H9 (cell line): ENCODE results near the gene SPRTN. TPM values are rescaled to one million over a fixed set of nuclear protein-coding genes. Genes with fewer than 3 reads are reported as not detected.

Experiments
- DNase-seq: peaks from one replicate; pipeline ENCODE4 v3.0.0-alpha.2; 2017
- H2AFZ ChIP-seq: one replicate; pipeline ENCODE4 v1.6.1; 2013; ENCODE audit warnings: mild to moderate bottlenecking, low read length, control low read depth, moderate library complexity
- H2AK5ac ChIP-seq: 2 replicates; pipeline ENCODE4 v1.6.1; 2013; ENCODE audit warnings: low read length, control low read depth, mixed read lengths; ENCODE audit not compliant: insufficient read length
- H2BK120ac ChIP-seq: one replicate; pipeline ENCODE4 v1.6.1; 2013; ENCODE audit warnings: low read depth, mild to moderate bottlenecking, low read length, control low read depth, inconsistent platforms; ENCODE audit not compliant: poor library complexity, severe bottlenecking
- H2BK12ac ChIP-seq: 2 replicates; pipeline ENCODE4 v1.6.1; 2013; ENCODE audit warnings: low read length, control low read depth, mixed read lengths, low read depth; ENCODE audit not compliant: insufficient read length
- H2BK15ac ChIP-seq: 2 replicates; pipeline ENCODE4 v1.6.1; 2013; ENCODE audit warnings: low read depth, low read length, control low read depth
- H2BK20ac ChIP-seq: one replicate; pipeline ENCODE4 v1.6.1; 2013; ENCODE audit warnings: low read depth, mild to moderate bottlenecking, low read length, control low read depth, inconsistent platforms; ENCODE audit not compliant: poor library complexity, severe bottlenecking
- H2BK5ac ChIP-seq: 2 replicates; pipeline ENCODE4 v1.6.1; 2013; ENCODE audit warnings: low read length, control low read depth, mixed read lengths; ENCODE audit not compliant: insufficient read length
- H3K14ac ChIP-seq: 2 replicates; pipeline ENCODE4 v1.6.1; 2013; ENCODE audit warnings: low read length, control low read depth; ENCODE audit not compliant: insufficient read depth
- H3K18ac ChIP-seq: 2 replicates; pipeline ENCODE4 v1.6.1; 2013; ENCODE audit warnings: low read depth, mild to moderate bottlenecking, mixed read lengths, low read length, control low read depth; ENCODE audit not compliant: insufficient read length
- H3K23ac ChIP-seq: 2 replicates; pipeline ENCODE4 v1.6.1; 2013; ENCODE audit warnings: low read length, control low read depth, mixed read lengths, low read depth; ENCODE audit not compliant: insufficient read length
- H3K23me2 ChIP-seq: 2 replicates; pipeline ENCODE4 v1.6.1; 2013; ENCODE audit warnings: low read depth, mild to moderate bottlenecking, mixed read lengths, low read length, control low read depth; ENCODE audit not compliant: insufficient read length, poor library complexity, severe bottlenecking
- H3K27ac ChIP-seq: 2 replicates; pipeline ENCODE4 v1.5.1; 2013; ENCODE audit warnings: low read length, control low read depth, mixed read lengths, low read depth; ENCODE audit not compliant: insufficient read length
- H3K27me3 ChIP-seq: 2 replicates; pipeline ENCODE4 v1.6.1; 2013; ENCODE audit warnings: low read length, control low read depth, inconsistent platforms; ENCODE audit not compliant: insufficient read depth
- H3K4ac ChIP-seq: 2 replicates; pipeline ENCODE4 v1.6.1; 2013; ENCODE audit warnings: low read depth, mild to moderate bottlenecking, control low read depth, inconsistent platforms, low read length, moderate library complexity
- H3K4me1 ChIP-seq: 2 replicates; pipeline ENCODE4 v1.6.1; 2013; ENCODE audit warnings: low read length, control low read depth, inconsistent platforms; ENCODE audit not compliant: insufficient read depth
- H3K4me2 ChIP-seq: 2 replicates; pipeline ENCODE4 v1.6.1; 2013; ENCODE audit warnings: low read length, control low read depth, mixed read lengths; ENCODE audit not compliant: insufficient read length, insufficient read depth
- H3K56ac ChIP-seq: 2 replicates; pipeline ENCODE4 v1.6.1; 2013; ENCODE audit warnings: low read depth, mild to moderate bottlenecking, mixed read lengths, low read length, control low read depth; ENCODE audit not compliant: insufficient read length
- H3K79me1 ChIP-seq: 2 replicates; pipeline ENCODE4 v1.6.1; 2013; ENCODE audit warnings: low read depth, mild to moderate bottlenecking, moderate library complexity, low read length, control low read depth, inconsistent platforms; ENCODE audit not compliant: insufficient read depth, poor library complexity, severe bottlenecking
- H3K79me2 ChIP-seq: 2 replicates; pipeline ENCODE4 v1.6.1; 2013; ENCODE audit warnings: low read length, control low read depth, inconsistent platforms; ENCODE audit not compliant: insufficient read depth
- H3K9ac ChIP-seq: 2 replicates; pipeline ENCODE4 v1.6.1; 2013; ENCODE audit warnings: low read length, control low read depth, mixed read lengths; ENCODE audit not compliant: insufficient read length; ENCODE audit errors: extremely low read depth
- H3K9me3 ChIP-seq: one replicate; pipeline ENCODE4 v1.6.1; 2013; ENCODE audit warnings: low read depth, low read length, inconsistent platforms; ENCODE audit not compliant: control insufficient read depth
- H3T11ph ChIP-seq: one replicate; pipeline ENCODE4 v1.6.1; 2013; ENCODE audit warnings: mild to moderate bottlenecking, low read length, control low read depth, inconsistent platforms
- H4K20me1 ChIP-seq: one replicate; pipeline ENCODE4 v1.6.1; 2013; ENCODE audit not compliant: control insufficient read depth, insufficient read length, insufficient read depth
- H4K5ac ChIP-seq: 2 replicates; pipeline ENCODE4 v1.6.1; 2013; ENCODE audit warnings: low read depth, mild to moderate bottlenecking, mixed read lengths, low read length, control low read depth; ENCODE audit not compliant: insufficient read length
- H4K8ac ChIP-seq: replicated peaks from 2 replicates; pipeline ENCODE4 v1.6.1; 2013; ENCODE audit warnings: low read length, control low read depth, mixed read lengths, low read depth; ENCODE audit not compliant: insufficient read length
- H4K91ac ChIP-seq: 2 replicates; pipeline ENCODE4 v1.6.1; 2013; ENCODE audit warnings: low read depth, mild to moderate bottlenecking, moderate library complexity, mixed read lengths, low read length, control low read depth; ENCODE audit not compliant: insufficient read length
- H3K27ac Mint-ChIP-seq, 3 experiments: 2 replicates in 2 of 3; 3 replicates in 1 of 3; pipeline ENCODE4 v1.8.0; 2020 to 2021; ENCODE audit warnings: mixed read lengths in 3 of 3, mild to moderate bottlenecking in 1 of 3, moderate library complexity in 1 of 3
- H3K27me3 Mint-ChIP-seq: 2 replicates; pipeline ENCODE4 v1.8.0; 2021; ENCODE audit warnings: low read depth, mild to moderate bottlenecking, moderate library complexity, mixed read lengths
- H3K36me3 Mint-ChIP-seq, 3 experiments: 2 replicates in 2 of 3; 3 replicates in 1 of 3; pipeline ENCODE4 v1.8.0; 2020 to 2021; ENCODE audit warnings: low read depth in 3 of 3, mixed read lengths in 3 of 3; ENCODE audit not compliant: insufficient read depth in 1 of 3
- H3K4me1 Mint-ChIP-seq, 2 experiments: 2 replicates each; pipeline ENCODE4 v1.8.0; 2020; ENCODE audit warnings: mixed read lengths in 2 of 2
- H3K4me3 Mint-ChIP-seq, 2 experiments: 2 replicates in 1 of 2; 3 replicates in 1 of 2; pipeline ENCODE4 v1.8.0; 2020 to 2021; ENCODE audit warnings: mild to moderate bottlenecking in 2 of 2, mixed read lengths in 2 of 2, moderate library complexity in 1 of 2
- H3K9me3 Mint-ChIP-seq, 2 experiments: 2 replicates in 1 of 2; 3 replicates in 1 of 2; pipeline ENCODE4 v1.8.0; 2020; ENCODE audit warnings: mild to moderate bottlenecking in 2 of 2, mixed read lengths in 2 of 2, moderate library complexity in 1 of 2
- CTCF ChIP-seq: fragments of 200-600 bp; sonication (generic); conservative IDR thresholded peaks from 3 replicates; pipeline ENCODE4 v1.8.0; 2021; ENCODE audit warnings: antibody characterized with exemption, mild to moderate bottlenecking
- WGBS: extraction: QIAGEN DNeasy Blood & Tissue Kit; methylation state at CpG from one replicate; pipeline ENCODE4 v1.1.7; 2013; ENCODE audit warnings: missing lambda C conversion rate, low lambda C conversion rate, mixed read lengths; ENCODE audit not compliant: insufficient read length; ENCODE audit errors: extremely low coverage; 5-methylcytosine and 5-hydroxymethylcytosine counted together
- total RNA-seq: library from RNA; stranded (reverse); gene quantifications from 2 replicates; pipeline ENCODE4 v1.2.1, GENCODE V29; 2021

The SPRTN gene
- total RNA-seq, 1 experiment from 2014 or later: 14.8 TPM

DNA sequence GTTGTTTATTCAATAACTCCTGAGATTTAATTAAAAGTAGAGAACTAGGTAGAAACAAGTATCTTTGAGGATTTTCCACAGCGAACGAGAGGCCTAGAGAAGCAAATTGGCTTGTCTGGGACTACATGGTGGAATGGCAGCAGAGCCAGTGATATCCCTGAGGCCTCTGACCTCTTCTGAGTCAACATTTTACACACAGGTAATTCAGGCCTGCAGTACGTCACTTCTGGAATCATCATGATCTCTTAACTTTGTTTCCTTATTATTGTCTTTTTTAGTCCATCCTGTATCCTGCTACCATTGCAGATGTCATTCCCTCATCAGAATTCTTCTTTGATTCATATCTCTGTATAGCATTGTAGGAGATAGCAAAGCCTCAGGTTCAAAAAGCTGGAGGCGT is 9.9 kb downstream of the SPRTN start:
- Histone ChIP-seq H3K4ac (no peak overlapping the region), H3K9ac (no peak overlapping the region), H4K20me1 (no peaks in the 10 kb centered on the region), H3K27ac (no peak overlapping the region), H4K8ac (no peak overlapping the region), H3T11ph (no peak overlapping the region), H4K5ac (no peak overlapping the region), H3K18ac (no peak overlapping the region), H3K56ac (no peak overlapping the region), H3K14ac (no peak overlapping the region), H2BK5ac (no peak overlapping the region), H3K4me1 (no peaks in the 10 kb centered on the region), H3K79me1 (no peaks in the 10 kb centered on the region), H2BK20ac (no peak overlapping the region), H2BK12ac (no peak overlapping the region), H3K9me3 (no peaks in the 10 kb centered on the region), H3K23ac (no peak overlapping the region), H3K79me2 (no peaks in the 10 kb centered on the region), H2BK120ac (no peak overlapping the region), H2BK15ac (no peak overlapping the region), H2AK5ac (no peak overlapping the region), H3K4me2 (no peak overlapping the region), H3K27me3 (no peaks in the 10 kb centered on the region), H4K91ac (no peak overlapping the region), H3K23me2 (no peaks in the 10 kb centered on the region), H2AFZ (no peak overlapping the region)
- DNase-seq: no peak
- H3K27me3 Mint-ChIP-seq: no peaks in the 10 kb centered on the region
- TF ChIP-seq CTCF: no peak
- H3K4me3 Mint-ChIP-seq: no peak overlapping the region
- no CpG with 5 or more reads among the region's 4 CpGs for WGBS
- no peak overlapping the region for H3K27ac Mint-ChIP-seq
- no peaks in the 10 kb centered on the region; a peak in 1 of 5 replicates for H3K9me3 Mint-ChIP-seq
- no peaks in the 10 kb centered on the region for H3K4me1 Mint-ChIP-seq
- H3K36me3 Mint-ChIP-seq: peaks cover 9 to 51% (median 44%) of the 10 kb centered on the region in 3 experiments; a peak in 6 of 7 replicates
